DMS 273 treated with DMSO at 0.1 percent for 48 hours (cell line): ENCODE results near the gene ITGB1BP2.
"Not testable (repeated sequence)": the region's sequence is repeated elsewhere in the genome, so short reads cannot be mapped to it uniquely, and the experiment has no call there.

Source experiments
- DNase-seq: peaks from one replicate; lab custom pipeline; 2025; lab: John Stamatoyannopoulos, UW

ITGB1BP2 gene

DNA sequence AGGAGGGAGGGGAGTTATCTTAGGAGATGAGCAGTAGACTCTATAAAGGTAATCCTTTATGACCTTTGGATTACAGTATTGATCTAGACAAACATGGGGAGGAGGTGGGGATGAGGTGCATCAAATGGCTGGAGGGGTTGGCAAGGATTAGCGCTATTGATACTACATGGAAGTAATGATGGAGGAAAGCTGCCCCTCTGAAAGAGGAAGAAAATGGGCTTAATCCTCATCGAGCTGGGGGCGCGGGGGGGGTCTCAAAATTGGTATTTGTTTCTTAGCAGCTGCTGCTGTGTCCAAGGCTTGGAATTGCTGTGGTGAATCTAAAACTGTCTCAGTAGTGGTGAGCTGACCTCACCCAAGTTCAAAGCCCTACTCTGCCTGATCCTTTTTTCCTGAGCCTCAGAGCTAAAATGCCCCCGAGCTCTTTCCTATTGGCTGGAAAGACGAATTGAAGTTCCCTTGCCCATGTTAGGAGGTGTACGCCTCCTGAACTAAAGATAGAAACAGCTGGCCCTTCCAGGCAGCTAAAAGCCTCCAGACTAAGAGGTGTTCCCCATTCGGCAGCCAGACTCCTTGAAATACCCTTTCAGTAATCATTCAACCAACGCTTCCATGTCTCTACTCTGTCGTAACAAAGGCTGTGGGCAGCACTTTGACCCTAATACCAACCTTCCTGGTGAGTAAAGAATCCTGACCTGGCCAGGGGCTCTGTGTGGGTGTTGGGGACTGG lies at the start of gene ITGB1BP2:
TSS of gene ITGB1BP2 (plus strand) at position 556 of the 730 bp plus-strand sequence. CDS start at position 613, 57 bp downstream.
- DNase-seq = peak; percentile 62

DNA sequence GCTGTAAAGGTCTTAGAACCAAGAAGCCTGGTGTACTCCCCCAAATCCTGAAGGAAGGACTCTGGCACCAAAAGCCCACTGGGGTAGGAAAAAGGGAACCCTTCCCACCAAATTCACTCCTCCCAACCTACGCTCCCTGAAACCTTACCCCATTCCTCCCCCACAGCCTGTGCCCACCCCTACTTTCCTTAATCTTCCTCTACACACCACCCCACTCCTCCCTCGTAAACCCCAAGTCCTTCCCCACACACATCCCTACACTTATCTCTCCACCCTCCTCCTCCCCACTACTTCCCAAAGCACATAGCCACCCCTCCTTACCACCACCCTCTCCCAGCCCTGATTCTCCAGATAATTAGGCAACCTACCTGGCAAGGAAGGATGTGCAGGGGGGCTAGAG lies 49.3 kb upstream of the ITGB1BP2 start:
- DNase-seq = no peak

DNA sequence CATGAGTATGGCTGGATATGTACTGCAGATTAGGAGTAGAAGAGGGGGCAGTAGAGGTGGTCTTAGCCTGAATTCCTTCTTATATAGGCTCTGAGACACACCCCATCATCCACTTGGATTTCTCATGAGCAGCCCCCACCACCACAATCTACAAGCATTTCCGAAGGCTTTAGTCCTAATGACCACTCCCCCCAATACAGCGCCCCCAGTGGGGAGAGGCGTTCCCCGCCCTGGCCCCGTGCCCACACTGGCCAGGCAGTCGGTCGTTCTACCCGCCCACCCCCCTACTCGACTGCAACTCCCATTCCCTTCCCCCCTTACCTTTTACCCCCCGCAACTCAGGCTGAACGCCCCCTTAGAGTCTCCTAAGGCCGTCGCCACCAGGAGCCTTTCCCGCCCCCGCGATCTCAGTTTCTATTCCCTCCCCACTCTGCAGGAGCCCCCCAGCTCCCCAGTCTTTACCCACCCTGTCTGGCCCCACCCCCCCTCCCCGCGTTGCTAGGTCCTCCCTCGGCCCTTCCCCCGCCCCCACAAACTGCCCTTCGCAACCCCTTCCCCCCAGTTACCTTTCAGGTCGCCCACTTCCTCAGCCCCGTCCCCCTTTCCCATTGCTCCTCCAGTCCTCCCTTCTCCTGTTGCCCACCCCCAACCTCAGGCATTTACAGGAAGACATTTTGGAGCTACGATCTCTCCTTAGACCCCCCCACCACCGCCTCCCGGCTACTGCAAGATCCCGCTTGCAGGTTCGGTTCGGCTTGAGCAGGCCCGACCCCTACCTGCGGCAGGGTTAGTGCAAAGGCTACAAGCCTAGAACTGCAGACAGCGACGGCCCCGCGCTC lies 48.1 kb upstream of the ITGB1BP2 start:
- no peak for DNase-seq

DNA sequence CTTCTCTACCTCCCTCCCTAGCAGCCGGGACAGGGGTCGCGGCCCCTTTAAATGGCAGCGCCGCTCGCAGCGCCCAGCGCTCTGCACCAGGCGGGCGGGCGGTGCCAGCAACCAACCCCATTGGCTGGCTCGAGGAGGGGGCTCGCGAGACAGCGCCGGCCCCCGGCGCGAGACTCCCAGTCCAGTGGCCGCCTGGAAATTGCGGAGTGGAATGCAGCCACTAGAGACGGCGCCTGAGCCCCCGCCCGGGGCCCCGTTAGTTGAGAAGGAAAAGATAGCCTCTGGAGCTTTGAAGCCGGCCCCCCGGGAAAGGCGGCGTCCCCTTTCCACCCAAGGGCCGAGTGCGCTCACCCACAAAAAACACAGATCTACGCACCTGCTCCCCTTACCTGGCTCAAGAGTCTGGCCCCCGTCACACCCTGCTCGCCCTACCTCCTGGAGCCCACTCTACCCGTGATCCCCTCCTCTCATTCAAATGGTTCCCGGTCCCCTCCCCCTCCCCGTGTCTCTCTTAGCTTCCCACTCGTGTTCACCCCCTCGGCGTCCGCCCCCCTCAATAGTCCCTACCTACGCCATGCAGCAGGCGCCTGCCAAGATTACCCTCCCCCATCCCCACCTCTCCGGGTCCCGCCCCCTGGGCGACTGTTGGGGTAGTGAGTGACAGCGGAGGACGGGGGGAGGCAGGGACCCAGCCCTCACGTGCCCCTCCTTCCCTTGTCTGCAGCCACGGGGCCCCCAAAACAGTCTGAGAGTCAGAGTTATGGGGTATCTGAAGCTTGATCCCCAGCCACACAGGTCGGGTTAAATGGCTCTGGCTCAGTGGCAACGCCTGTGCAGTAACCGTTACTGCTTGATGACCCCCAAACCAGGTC lies 47.2 kb upstream of the ITGB1BP2 start, which contains the start of gene ZMYM3:
TSS of gene ZMYM3 (minus strand) at position 49 of the 872 bp plus-strand sequence. CDS start 885 bp downstream, outside the sequence.
- peak; percentile 69 for DNase-seq

DNA sequence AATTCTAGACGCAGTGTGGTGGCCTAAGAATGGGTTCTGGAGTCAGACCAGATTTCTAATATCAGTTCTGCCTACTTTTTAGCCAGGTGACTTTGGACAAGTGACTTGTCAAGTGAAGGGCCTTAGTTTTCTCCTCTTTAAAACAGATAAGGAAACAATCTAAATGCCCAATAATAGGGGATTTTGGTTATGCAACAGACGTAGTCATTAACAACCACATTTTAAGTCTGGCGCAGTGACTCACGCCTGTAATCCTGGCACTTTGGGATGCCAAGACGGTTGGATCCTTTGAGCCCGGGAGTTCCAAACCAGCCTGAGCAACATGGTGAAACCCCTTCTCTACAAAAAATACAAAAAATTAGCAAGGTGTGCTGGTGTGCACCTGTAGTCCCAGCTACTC lies 45.5 kb upstream of the ITGB1BP2 start:
- DNase-seq = no peak

DNA sequence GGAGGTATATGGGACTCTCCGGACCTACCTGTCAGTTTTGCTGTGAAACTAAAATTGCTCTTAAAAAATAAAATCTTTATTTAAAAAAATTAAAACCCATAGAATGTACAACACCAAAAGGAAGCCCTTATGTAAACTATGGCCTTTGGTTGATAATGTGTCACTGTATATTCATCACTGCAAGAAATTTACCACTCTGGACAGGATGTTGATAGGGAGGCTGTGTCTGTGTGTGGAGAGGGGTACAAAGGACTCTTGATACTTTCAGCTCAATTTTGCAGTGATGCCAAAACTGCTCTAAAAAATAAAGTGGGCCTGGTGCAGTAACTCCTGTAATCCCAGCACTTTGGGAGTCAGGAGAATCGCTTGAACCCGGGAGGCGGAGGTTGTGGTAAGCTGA lies 44.7 kb upstream of the ITGB1BP2 start:
- DNase-seq = no peak

DNA sequence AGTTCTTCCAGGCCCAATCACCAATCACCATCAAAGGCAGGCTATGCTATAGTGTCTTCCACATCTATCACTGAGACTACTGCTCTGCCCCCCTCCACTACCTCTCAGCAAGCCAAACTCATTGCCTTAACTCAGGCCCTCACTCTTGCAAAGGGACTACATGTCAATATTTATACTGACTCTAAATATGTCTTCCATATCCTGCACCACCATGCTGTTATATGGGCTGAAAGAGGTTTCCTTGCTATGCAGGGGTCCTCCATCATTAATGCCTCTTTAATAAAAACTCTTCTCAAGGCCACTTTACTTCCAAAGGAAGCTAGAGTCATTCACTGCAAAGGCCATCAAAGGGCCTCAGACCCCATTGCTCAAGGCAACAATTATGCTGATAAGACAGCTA lies 32.9 kb upstream of the ITGB1BP2 start:
- not testable (repeated sequence) for DNase-seq

DNA sequence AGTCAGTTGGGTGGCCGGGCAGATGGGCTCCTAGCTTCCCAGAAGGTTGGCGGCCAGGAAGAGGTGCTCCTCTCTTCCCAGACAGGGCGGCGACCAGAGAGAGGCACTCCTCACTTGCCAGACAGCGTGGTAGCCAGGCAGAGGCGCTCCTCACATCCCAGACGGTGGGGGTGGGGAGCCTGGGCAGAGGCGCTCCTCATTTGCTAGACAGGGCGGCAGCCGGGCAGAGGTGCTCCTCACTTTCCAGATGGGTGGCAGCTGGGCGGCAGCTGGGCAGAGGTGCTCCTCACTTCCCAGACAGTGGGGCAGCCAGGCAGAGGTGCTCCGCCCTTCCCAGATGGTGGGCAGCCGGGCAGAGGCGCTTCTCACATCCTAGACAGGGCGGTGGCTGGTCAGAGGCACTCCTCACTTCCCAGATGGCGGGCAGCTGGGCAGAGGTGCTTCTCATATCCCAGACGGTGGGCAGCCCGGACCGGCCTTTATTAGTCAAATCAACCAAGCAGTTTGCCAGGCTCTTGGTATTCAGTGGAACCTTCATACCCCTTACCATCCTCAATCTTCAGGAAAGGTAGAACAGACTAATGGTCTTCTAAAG lies 31.7 kb upstream of the ITGB1BP2 start:
- DNase-seq = no peak

DNA sequence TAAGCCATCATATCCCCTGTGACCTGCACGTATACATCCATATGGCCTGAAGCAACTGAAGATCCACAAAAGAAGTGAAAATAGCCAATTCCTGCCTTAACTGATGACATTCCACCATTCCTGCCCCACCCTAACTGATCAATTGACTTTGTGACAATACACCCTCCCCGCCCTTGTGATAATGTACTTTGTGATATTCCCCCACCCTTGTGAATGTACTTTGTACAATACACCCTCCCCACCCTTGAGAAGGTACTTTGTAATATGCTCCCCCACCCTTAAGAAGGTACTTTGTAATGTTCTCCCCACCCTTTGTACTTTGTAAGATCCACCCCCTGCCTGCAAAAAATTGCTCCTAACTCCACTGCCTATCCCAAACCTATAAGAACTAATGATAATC lies 29.2 kb upstream of the ITGB1BP2 start:
- DNase-seq = not testable (repeated sequence)

DNA sequence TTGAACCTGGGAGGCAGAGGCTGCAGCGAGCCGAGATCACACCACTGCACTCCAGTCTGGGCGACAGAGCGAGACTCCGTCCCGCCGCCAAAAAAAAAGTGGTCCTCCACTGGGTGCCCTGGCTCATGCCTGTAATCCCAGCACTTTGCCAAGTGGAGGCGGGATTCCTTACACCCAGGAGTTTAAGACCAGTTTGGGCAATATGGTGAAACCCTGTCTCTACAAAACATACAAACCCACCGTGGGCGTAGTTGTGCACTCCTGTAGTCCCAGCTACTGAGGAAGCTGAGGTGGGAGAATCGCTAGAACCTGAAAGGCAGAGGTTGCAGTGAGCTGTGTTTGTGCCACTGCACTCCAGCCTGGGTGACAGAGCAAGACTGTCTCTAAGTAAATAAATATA lies 20.2 kb upstream of the ITGB1BP2 start:
- not testable (repeated sequence) for DNase-seq

DNA sequence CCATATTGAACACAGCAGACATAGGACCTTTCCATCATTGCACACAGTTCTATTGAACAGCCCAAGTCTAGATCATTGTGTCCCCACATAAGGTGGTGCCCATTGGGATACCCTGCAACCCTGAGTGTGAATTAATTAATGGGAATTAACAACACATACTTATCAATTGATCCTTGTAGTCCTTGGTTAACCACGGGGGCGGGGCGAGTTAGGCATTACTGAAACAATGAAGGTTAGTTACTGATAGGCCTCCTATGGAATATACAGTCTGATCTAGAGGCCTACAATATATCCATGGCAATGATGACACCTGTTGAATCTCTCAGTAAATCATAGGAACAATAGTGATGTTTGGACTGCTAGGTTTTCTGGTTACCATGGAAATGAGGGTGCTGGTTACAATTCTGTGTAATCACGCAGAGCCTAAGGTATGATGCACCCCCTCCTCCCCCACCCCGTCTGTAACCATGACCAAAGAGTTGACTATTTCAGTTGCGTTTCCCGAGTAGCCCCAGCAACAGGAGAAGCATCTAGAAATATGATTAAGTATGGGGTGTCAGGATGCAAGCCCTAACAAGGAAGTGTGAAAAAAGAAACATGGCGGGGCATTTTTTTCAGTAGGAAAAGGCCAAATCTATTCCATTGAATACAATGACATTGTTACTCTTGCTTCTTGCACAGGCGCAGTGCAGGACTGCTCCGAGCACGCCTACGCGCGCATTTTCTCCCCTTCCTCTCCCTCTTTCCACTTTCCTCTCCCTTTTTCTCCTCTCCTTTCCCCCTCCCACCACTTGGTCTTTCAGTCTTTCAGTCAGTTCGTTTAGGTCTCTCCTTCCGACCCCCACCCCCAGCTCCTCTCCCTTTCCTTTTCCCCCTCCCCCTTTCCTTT lies 18.8 kb upstream of the ITGB1BP2 start:
- DNase-seq = no peak

DNA sequence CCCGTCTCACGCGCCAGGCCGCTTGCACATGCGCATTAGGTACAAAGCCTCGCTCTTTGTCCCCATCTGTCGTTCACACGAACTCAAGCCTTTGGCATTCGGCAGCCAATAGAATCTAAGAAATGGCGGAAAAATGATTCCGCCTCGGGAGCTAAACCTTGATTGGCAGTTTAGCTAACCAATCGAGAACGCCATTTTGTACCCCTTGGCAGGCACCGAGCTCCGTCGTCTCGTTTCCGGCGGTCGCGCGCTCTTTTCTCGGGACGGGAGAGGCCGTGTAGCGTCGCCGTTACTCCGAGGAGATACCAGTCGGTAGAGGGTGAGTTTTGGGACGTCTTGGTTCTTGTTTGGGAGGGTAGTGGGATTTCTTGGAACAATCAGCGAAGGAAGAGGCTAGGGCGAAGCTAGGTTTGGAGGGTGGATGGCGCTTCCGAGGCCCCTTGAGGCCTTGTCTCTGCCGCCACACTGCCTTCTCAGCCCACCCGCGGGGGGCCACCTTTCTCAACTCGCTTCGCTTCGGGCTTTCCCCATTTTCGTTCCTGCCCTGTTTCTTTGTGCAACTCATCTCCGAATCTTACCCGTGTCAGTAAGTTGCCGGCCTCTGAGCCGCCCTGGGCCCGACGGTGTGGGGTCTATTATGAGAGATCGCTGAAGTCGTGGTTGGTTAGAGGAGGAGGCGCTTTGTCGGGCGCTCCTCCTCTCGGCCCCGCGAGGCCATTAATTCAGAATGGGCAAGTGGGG lies 18.0 kb upstream of the ITGB1BP2 start, which contains the start of gene NONO:
TSS of gene NONO (plus strand) at position 233 of the 741 bp plus-strand sequence. CDS start 7,003 bp downstream, outside the sequence.
- peak; percentile 97 for DNase-seq

DNA sequence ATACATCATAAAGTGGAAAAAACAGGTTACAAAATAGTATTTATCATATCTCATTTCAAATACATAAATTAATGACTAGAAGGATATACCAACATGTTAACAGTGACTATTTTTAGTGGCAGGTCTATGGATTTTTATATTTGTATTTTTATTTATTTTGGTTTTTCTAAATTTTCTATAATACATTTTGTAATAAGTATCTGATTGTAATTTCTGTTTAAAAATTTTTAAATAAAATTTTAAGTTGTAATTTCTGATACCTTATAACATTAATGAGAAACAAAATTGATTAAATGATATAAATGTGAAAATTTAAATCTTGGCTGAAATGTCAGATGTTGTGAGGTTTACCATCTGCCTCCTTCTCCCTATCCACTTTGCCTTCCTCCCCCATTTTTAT lies 15.6 kb upstream of the ITGB1BP2 start:
- DNase-seq = no peak

DNA sequence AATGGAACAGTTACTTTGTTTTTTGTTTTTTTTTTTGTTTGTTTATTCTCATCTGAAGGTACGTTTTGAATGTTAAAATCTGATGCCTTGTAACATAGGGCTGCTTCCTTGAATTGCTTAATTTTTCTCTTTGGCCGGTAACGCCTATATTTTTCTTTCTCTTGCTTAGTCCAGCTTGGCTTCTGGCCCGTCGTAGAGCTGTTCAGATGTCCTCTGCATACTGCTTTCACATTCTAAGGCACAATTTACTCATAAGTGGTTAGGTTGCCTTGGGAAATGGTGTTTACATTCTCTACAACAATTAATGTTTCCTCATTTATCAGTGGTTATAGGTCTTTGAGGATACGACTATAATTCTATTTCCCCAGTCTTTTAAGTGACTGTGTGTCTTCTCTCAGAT lies 10.2 kb upstream of the ITGB1BP2 start:
- DNase-seq = no peak

DNA sequence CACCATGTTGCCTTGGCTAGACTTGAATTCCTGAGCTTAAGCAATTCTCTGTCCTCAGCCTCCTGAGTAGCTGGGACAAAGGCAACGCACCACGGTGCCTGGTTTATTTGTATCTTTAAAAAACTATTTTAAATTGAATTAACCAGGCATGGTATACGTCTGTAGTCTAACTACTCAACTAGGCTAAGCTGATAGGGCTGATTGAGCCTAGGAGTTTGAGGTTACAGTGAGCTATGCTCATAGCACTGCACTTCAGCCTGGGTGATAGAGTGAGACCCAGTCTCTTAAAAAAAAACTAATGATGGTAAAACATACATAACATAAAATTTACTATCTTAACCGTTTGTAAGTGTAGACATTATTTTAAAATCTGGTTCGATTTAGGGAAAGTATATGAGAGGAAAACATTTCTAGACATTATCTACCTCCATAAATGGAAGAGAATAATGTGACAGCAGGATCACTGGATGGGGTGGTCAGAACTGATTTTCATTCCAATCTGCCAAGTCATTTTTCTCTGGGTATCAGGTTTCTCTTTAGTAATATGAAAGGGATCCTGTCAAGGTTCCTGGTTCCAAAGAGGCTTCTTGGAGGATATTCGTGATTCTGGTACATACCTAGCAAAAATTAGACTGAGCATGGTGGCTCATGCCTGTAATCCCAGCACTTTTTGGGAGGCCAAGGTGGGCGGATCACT lies 8.7 kb upstream of the ITGB1BP2 start:
- no peak for DNase-seq

DNA sequence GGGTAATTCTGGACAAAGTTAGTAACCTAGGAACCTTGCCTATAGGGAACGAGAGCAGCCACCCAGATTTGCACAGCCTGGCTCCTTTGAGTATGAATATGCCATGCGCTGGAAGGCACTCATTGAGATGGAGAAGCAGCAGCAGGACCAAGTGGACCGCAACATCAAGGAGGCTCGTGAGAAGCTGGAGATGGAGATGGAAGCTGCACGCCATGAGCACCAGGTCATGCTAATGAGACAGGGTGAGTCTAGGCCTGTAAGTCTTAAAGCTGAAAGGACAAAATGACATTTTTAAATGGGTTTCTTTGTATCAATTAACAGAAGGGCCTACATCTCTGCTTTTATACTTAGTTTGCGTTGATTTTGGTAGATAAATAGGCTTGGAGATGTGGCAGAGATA lies 4.7 kb upstream of the ITGB1BP2 start:
- DNase-seq = no peak

DNA sequence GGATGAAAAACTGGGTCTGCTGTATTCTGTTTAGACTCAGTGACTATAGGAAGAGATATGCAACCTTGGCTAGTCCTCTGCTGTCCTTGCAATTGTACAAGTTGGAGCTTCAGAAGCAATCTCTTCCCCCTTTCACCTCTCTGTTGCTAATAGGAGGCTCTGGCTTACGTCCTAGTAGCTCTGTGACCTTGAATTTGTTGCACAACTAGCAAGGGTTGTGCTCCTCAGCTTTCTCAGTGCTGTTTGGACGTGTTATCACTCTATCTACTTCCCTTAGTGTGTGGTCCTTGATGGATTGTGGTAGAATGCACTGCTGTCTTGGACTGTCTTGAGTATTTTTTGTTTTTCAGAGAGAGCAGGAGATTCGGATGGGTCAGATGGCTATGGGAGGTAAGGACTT lies 3.4 kb upstream of the ITGB1BP2 start:
- DNase-seq = no peak

DNA sequence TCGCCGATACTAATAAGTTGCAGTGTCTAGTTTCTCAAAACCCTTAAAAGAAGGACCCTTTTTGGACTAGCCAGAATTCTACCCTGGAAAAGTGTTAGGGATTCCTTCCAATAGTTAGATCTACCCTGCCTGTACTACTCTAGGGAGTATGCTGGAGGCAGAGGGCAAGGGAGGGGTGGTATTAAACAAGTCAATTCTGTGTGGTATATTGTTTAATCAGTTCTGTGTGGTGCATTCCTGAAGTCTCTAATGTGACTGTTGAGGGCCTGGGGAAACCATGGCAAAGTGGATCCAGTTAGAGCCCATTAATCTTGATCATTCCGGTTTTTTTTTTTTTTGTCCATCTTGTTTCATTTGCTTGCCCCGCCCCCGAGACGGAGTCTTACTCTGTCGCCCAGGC lies 1.5 kb upstream of the ITGB1BP2 start:
- DNase-seq = not testable (repeated sequence)

DNA sequence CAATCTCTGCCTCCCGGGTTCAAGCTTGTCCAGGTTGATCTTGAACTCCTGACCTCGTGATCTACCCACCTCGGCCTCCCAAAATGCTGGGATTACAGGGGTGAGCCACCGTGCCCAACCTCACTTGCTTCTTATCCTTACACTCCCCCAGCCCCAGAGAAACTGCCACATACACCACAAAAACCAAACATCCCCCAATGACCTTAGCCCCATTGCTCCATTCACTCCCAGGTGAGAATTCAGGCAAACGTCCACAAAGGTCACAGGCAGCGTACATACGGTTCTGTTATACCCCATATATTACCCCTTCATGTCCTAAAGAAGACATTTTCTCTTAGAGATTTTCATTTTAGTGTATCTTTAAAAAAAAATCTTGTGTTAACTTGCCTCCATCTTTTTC lies 1.1 kb upstream of the ITGB1BP2 start:
- not testable (repeated sequence) for DNase-seq
